Measurements from ENCODE around the gene SYNJ2. TPM values are rescaled to one million over a fixed set of nuclear protein-coding genes. Genes with fewer than 3 reads are reported as not detected.

The SYNJ2 gene
- total and polyA plus RNA-seq, 4 experiments from 2014 or later, result 14.5 to 17.4 (median 15.9) TPM

- Histone ChIP-seq H3K27me3 (ENCODE audit: insufficient read depth, low read length) (no peaks in the 10 kb centered on the region), H3K9me3 (ENCODE audit: control insufficient read depth in 1 of 2, low read length in 2 of 2) (no peaks in the 10 kb centered on the region), H3K36me3 (ENCODE audit: insufficient read depth, low read length) (peaks cover 15% of the 10 kb centered on the region), H3K27ac (ENCODE audit: low read depth, low read length) (no peak overlapping the region), H3K4me3 (ENCODE audit: low read length in 2 of 2) (no peak overlapping the region), H3K4me1 (ENCODE audit: insufficient read depth, low read length) (no peaks in the 10 kb centered on the region)
- Mint-ChIP-seq H3K27me3 (no peaks in the 10 kb centered on the region), H3K4me1 (peaks cover 0 to 1% (median under 1%) of the 10 kb centered on the region in 4 donors), H3K4me3 (no peak overlapping the region), H3K9me3 (peaks cover 0 to 2% (median 0%) of the 10 kb centered on the region in 8 donors), H3K36me3 (peaks cover 51 to 75% of the 10 kb centered on the region in 2 donors), H3K27ac (peak overlapping the region in 1 of 7 donors; percentile 13)
- ChIA-PET POLR2A (ENCODE audit: partially characterized antibody) (no interaction called here), CTCF (ENCODE audit: partially characterized antibody) (interaction anchor here (1.1 to 1.5 kb wide), 2 partner anchors 85 to 132 kb away, joined by 3 read pairs; no protein-coding TSS in a partner anchor)
- DNase-seq, result no peak
- intact Hi-C loops (cut with micrococcal nuclease), result loop anchor here (10.0 kb wide), 1 partner anchor 134 kb away; no protein-coding TSS in a partner anchor
Observed at GRCh38 chr6:157941101-157941863, 40.4 kb upstream of the SYNJ2 start.

- Mint-ChIP-seq H3K27ac (peak overlapping the region in 2 of 7 donors; percentile 1 to 30), H3K4me1 (no peaks in the 10 kb centered on the region), H3K27me3 (no peaks in the 10 kb centered on the region), H3K4me3 (no peak overlapping the region), H3K9me3 (peaks cover 0 to 2% (median 0%) of the 10 kb centered on the region in 8 donors), H3K36me3 (peaks cover 46 to 73% of the 10 kb centered on the region in 2 donors)
- Histone ChIP-seq H3K27ac (ENCODE audit: low read depth, low read length) (no peak overlapping the region), H3K9me3 (ENCODE audit: control insufficient read depth in 1 of 2, low read length in 2 of 2) (no peaks in the 10 kb centered on the region), H3K36me3 (ENCODE audit: insufficient read depth, low read length) (peaks cover 15% of the 10 kb centered on the region), H3K4me1 (ENCODE audit: insufficient read depth, low read length) (no peaks in the 10 kb centered on the region), H3K27me3 (ENCODE audit: insufficient read depth, low read length) (no peaks in the 10 kb centered on the region), H3K4me3 (ENCODE audit: low read length in 2 of 2) (no peak overlapping the region)
- CTCF ChIA-PET (ENCODE audit: partially characterized antibody), result interaction anchor here (1.5 kb wide), 1 partner anchor 131 kb away, joined by 3 read pairs; no protein-coding TSS in a partner anchor
- DNase-seq, result no peak
- intact Hi-C loops (cut with micrococcal nuclease), result loop anchor here (10.0 kb wide), 1 partner anchor 132 kb away; no protein-coding TSS in a partner anchor
- POLR2A ChIA-PET (ENCODE audit: partially characterized antibody), result no interaction called here
Observed at GRCh38 chr6:157942351-157942750, 39.3 kb upstream of the SYNJ2 start.

GRCh38 chr6:157943249-157943963 is 38.3 kb upstream of the SYNJ2 start:
- CTCF ChIA-PET (ENCODE audit: partially characterized antibody), result no interaction called here

GRCh38 chr6:157943964-157944283 is 37.7 kb upstream of the SYNJ2 start:
- Mint-ChIP-seq H3K27me3 (no peaks in the 10 kb centered on the region), H3K36me3 (peaks cover 37 to 62% of the 10 kb centered on the region in 2 donors), H3K4me3 (no peak overlapping the region), H3K9me3 (peaks cover 0 to 6% (median 3%) of the 10 kb centered on the region in 8 donors), H3K27ac (peak overlapping the region in 1 of 7 donors; percentile 71), H3K4me1 (no peaks in the 10 kb centered on the region)
- Histone ChIP-seq H3K27me3 (ENCODE audit: insufficient read depth, low read length) (no peaks in the 10 kb centered on the region), H3K27ac (ENCODE audit: low read depth, low read length) (no peak overlapping the region), H3K9me3 (ENCODE audit: control insufficient read depth in 1 of 2, low read length in 2 of 2) (no peaks in the 10 kb centered on the region), H3K36me3 (ENCODE audit: insufficient read depth, low read length) (peaks cover 15% of the 10 kb centered on the region), H3K4me1 (ENCODE audit: insufficient read depth, low read length) (no peaks in the 10 kb centered on the region), H3K4me3 (ENCODE audit: low read length in 2 of 2) (no peak overlapping the region)
- DNase-seq, result no peak
- CTCF ChIA-PET (ENCODE audit: partially characterized antibody), result no interaction called here
- POLR2A ChIA-PET (ENCODE audit: partially characterized antibody), result no interaction called here
- intact Hi-C loops (cut with micrococcal nuclease), result loop anchor here (10.0 kb wide), 1 partner anchor 131 kb away; no protein-coding TSS in a partner anchor

More at GRCh38 chr6:157943249-157943963, 38.3 kb upstream of the SYNJ2 start:
- H3K4me3 ChIP-seq (ENCODE audit: low read length in 2 of 2), result no peak overlapping the region
- H3K9me3 ChIP-seq (ENCODE audit: control insufficient read depth in 1 of 2, low read length in 2 of 2), result no peaks in the 10 kb centered on the region
- intact Hi-C loops (cut with micrococcal nuclease), result loop anchor here (10.0 kb wide), 1 partner anchor 131 kb away; no protein-coding TSS in a partner anchor
- no peak overlapping the region for H3K27ac ChIP-seq (ENCODE audit: low read depth, low read length)
- no peaks in the 10 kb centered on the region for H3K4me1 ChIP-seq (ENCODE audit: insufficient read depth, low read length)
- H3K27me3 ChIP-seq (ENCODE audit: insufficient read depth, low read length), result no peaks in the 10 kb centered on the region
- no peak for DNase-seq
- Mint-ChIP-seq H3K4me3 (no peak overlapping the region), H3K4me1 (no peaks in the 10 kb centered on the region), H3K27ac (peak overlapping the region in 1 of 7 donors; percentile 71), H3K36me3 (peaks cover 39 to 65% of the 10 kb centered on the region in 2 donors), H3K9me3 (peaks cover 0 to 2% (median 0%) of the 10 kb centered on the region in 8 donors), H3K27me3 (no peaks in the 10 kb centered on the region)
- H3K36me3 ChIP-seq (ENCODE audit: insufficient read depth, low read length), result peaks cover 15% of the 10 kb centered on the region
- POLR2A ChIA-PET (ENCODE audit: partially characterized antibody), result no interaction called here

GRCh38 chr6:157944983-157945931 is 36.4 kb upstream of the SYNJ2 start:
- H3K4me3 ChIP-seq (ENCODE audit: low read length in 2 of 2), result no peak overlapping the region
- peaks cover 0 to 18% (median 15%) of the 10 kb centered on the region in 8 donors for H3K9me3 Mint-ChIP-seq
- ChIA-PET POLR2A (ENCODE audit: partially characterized antibody) (no interaction called here), CTCF (ENCODE audit: partially characterized antibody) (interaction anchor here (0.9 to 1.2 kb wide), 2 partner anchors 9 to 188 kb away, joined by 3 to 4 read pairs; no protein-coding TSS in a partner anchor)
- H3K27me3 ChIP-seq (ENCODE audit: insufficient read depth, low read length), result no peaks in the 10 kb centered on the region
- intact Hi-C loops (cut with micrococcal nuclease), result loop anchor here (10.0 kb wide), 1 partner anchor 130 kb away; no protein-coding TSS in a partner anchor
- no peaks in the 10 kb centered on the region for H3K27me3 Mint-ChIP-seq
- H3K4me3 Mint-ChIP-seq, result no peak overlapping the region
- no peaks in the 10 kb centered on the region for H3K9me3 ChIP-seq (ENCODE audit: control insufficient read depth in 1 of 2, low read length in 2 of 2)
- H3K27ac Mint-ChIP-seq, result peak overlapping the region in 2 of 7 donors; percentile 39 to 71
- H3K27ac ChIP-seq (ENCODE audit: low read depth, low read length), result no peak overlapping the region
- no peaks in the 10 kb centered on the region for H3K4me1 Mint-ChIP-seq
- peaks cover 29 to 52% of the 10 kb centered on the region in 2 donors for H3K36me3 Mint-ChIP-seq
- no peak for DNase-seq
- H3K36me3 ChIP-seq (ENCODE audit: insufficient read depth, low read length), result peaks cover 15% of the 10 kb centered on the region
- H3K4me1 ChIP-seq (ENCODE audit: insufficient read depth, low read length), result no peaks in the 10 kb centered on the region

- intact Hi-C loops (cut with micrococcal nuclease), result loop anchor here (10.0 kb wide), 1 partner anchor 129 kb away; no protein-coding TSS in a partner anchor
- Mint-ChIP-seq H3K4me3 (no peak overlapping the region), H3K27me3 (peaks cover 0 to under 1% of the 10 kb centered on the region in 2 donors), H3K9me3 (peaks cover 0 to 21% (median 16%) of the 10 kb centered on the region in 8 donors), H3K4me1 (no peaks in the 10 kb centered on the region), H3K36me3 (peaks cover 29 to 47% of the 10 kb centered on the region in 2 donors), H3K27ac (peak overlapping the region in 3 of 7 donors; percentile 47 to 71 (median 47))
- no peak overlapping the region for H3K4me3 ChIP-seq (ENCODE audit: low read length in 2 of 2)
- POLR2A ChIA-PET (ENCODE audit: partially characterized antibody), result no interaction called here
- no peaks in the 10 kb centered on the region for H3K4me1 ChIP-seq (ENCODE audit: insufficient read depth, low read length)
- no peak for DNase-seq
- peaks cover 9% of the 10 kb centered on the region for H3K36me3 ChIP-seq (ENCODE audit: insufficient read depth, low read length)
- no peaks in the 10 kb centered on the region for H3K9me3 ChIP-seq (ENCODE audit: control insufficient read depth in 1 of 2, low read length in 2 of 2)
- no peak overlapping the region for H3K27ac ChIP-seq (ENCODE audit: low read depth, low read length)
- no peaks in the 10 kb centered on the region for H3K27me3 ChIP-seq (ENCODE audit: insufficient read depth, low read length)
- CTCF ChIA-PET (ENCODE audit: partially characterized antibody), result interaction anchor here (1.2 to 2.3 kb wide), 5 partner anchors 9 to 190 kb away, joined by 3 to 19 read pairs (median 7); no protein-coding TSS in a partner anchor
Observed at GRCh38 chr6:157946053-157946617, 35.5 kb upstream of the SYNJ2 start.
